HepG2 (cell line): ENCODE results near the gene THRAP3. TPM values are rescaled to one million over a fixed set of nuclear protein-coding genes. Genes with fewer than 3 reads are reported as not detected.
A peak's percentile ranks its signal among the peaks of the same experiment; 100 is the strongest.

Experiments used
- ARNT2 ChIP-seq: sonication (generic); formaldehyde crosslinking; IDR thresholded peaks from 2 replicates; pipeline ENCODE4 v1.8.0; 2022; ENCODE audit warnings: mild to moderate bottlenecking, low read depth, missing genetic modification reagents, moderate library complexity
- BCL3 ChIP-seq: sonication (generic); formaldehyde crosslinking; IDR thresholded peaks from 2 replicates; pipeline ENCODE4 v1.5.1; 2020; ENCODE audit warnings: mild to moderate bottlenecking, missing genetic modification reagents, moderate library complexity
- CAMTA2 ChIP-seq: sonication (generic); formaldehyde crosslinking; IDR thresholded peaks from 2 replicates; pipeline ENCODE4 v1.4.0; 2020; ENCODE audit warnings: mild to moderate bottlenecking, missing genetic modification reagents, borderline replicate concordance
- CCDC6 ChIP-seq: sonication (generic); formaldehyde crosslinking; IDR thresholded peaks from 2 replicates; pipeline ENCODE4 v1.8.1; 2022; ENCODE audit warnings: mild to moderate bottlenecking, missing genetic modification reagents, moderate library complexity
- ELF1 ChIP-seq: sonication (generic); formaldehyde crosslinking; IDR thresholded peaks from 2 replicates; pipeline ENCODE4 v1.4.0; 2020; ENCODE audit warnings: missing genetic modification reagents
- HOXA3 ChIP-seq: sonication (generic); formaldehyde crosslinking; IDR thresholded peaks from 2 replicates; pipeline ENCODE4 v1.5.0; 2020; ENCODE audit warnings: missing genetic modification reagents
- MAX ChIP-seq: IDR thresholded peaks from 2 replicates; pipeline ENCODE4 v1.6.1; 2012; ENCODE audit warnings: inconsistent platforms
- MTA1 ChIP-seq: sonication (generic); formaldehyde crosslinking; IDR thresholded peaks from 2 replicates; pipeline ENCODE4 v1.4.0; 2020; ENCODE audit warnings: missing genetic modification reagents, mild to moderate bottlenecking, borderline replicate concordance
- MXI1 ChIP-seq: IDR thresholded peaks from 3 replicates; pipeline ENCODE4 v1.6.1; 2012; ENCODE audit warnings: low read depth, low read length, inconsistent platforms, borderline replicate concordance
- NKX3-1 ChIP-seq: sonication (generic); formaldehyde crosslinking; IDR thresholded peaks from 2 replicates; pipeline ENCODE4 v1.5.0; 2020; ENCODE audit warnings: missing genetic modification reagents
- PRMT3 ChIP-seq: sonication (generic); formaldehyde crosslinking; IDR thresholded peaks from 2 replicates; pipeline ENCODE4 v1.8.1; 2022; ENCODE audit warnings: low read depth, mild to moderate bottlenecking, moderate library complexity, missing genetic modification reagents, borderline replicate concordance
- SAP130 ChIP-seq: IDR thresholded peaks from 2 replicates; pipeline ENCODE4 v1.6.1; 2016; ENCODE audit warnings: low read depth
- SNAI1 ChIP-seq: sonication (generic); formaldehyde crosslinking; IDR thresholded peaks from 2 replicates; pipeline ENCODE4 v1.5.0; 2020; ENCODE audit warnings: mild to moderate bottlenecking, missing genetic modification reagents, borderline replicate concordance
- TARDBP ChIP-seq: sonication (generic); formaldehyde crosslinking; IDR thresholded peaks from 2 replicates; pipeline ENCODE4 v1.8.0; 2022; ENCODE audit warnings: mild to moderate bottlenecking, missing genetic modification reagents
- TCF7L2 ChIP-seq: IDR thresholded peaks from 2 replicates; pipeline ENCODE4 v1.6.1; 2011; ENCODE audit warnings: mild to moderate bottlenecking, low read depth, low read length, moderate library complexity
- ZBTB49 ChIP-seq: sonication (generic); formaldehyde crosslinking; IDR thresholded peaks from 2 replicates; pipeline ENCODE4 v1.4.0; 2020; ENCODE audit warnings: missing genetic modification reagents, borderline replicate concordance
- ZFX ChIP-seq: sonication (generic); formaldehyde crosslinking; IDR thresholded peaks from 2 replicates; pipeline ENCODE4 v1.4.0; 2020; ENCODE audit warnings: mild to moderate bottlenecking, low read depth, missing genetic modification reagents, moderate library complexity
- ZFY ChIP-seq: sonication (generic); formaldehyde crosslinking; IDR thresholded peaks from 2 replicates; pipeline ENCODE4 v1.4.0; 2020; ENCODE audit warnings: missing genetic modification reagents
- ZKSCAN8 ChIP-seq: IDR thresholded peaks from 2 replicates; pipeline ENCODE4 v1.6.1; 2016; ENCODE audit warnings: borderline replicate concordance, missing genetic modification reagents, missing compliant biosample characterization
- ZNF143 ChIP-seq: sonication (generic); formaldehyde crosslinking; IDR thresholded peaks from 2 replicates; pipeline ENCODE4 v1.4.0; 2020; ENCODE audit warnings: missing genetic modification reagents
- ZNF691 ChIP-seq: sonication (generic); formaldehyde crosslinking; IDR thresholded peaks from 2 replicates; pipeline ENCODE4 v1.4.0; 2020; ENCODE audit warnings: missing genetic modification reagents, low read depth, mild to moderate bottlenecking, borderline replicate concordance
- polyA plus RNA-seq, 8 experiments: library from polyadenylated mRNA; depleted of rRNA in 3 of 8; stranded (reverse) in 7 of 8; unstranded in 1 of 8; fragments of >200 nt; fragmentation: Illumina TruSeq in 4 of 8; extraction: Trizol in 4 of 8; gene quantifications; 2 replicates each; pipeline versions ENCODE4 v1.2.1 to v1.2.3, GENCODE V29; 2011 to 2016; ENCODE audit warnings: low read depth in 4 of 8, missing spikeins in 1 of 8, mixed read lengths in 1 of 8; ENCODE audit not compliant: insufficient read depth in 1 of 8
- total RNA-seq, 5 experiments: library from RNA; depleted of rRNA; stranded (reverse); fragments of >200 nt; fragmentation: Illumina TruSeq; extraction: Trizol; gene quantifications; 2 replicates each; pipeline ENCODE4 v1.2.3, GENCODE V29; 2016; ENCODE audit warnings: low read depth in 1 of 5

Gene THRAP3
- total and polyA plus RNA-seq, 2 of the 13 experiments (the other 11 are each of a cell fraction or from before 2014, with no cell fraction given) = 45.0 to 92.6 TPM

GRCh38 chr1:36224537-36225282 is 467 bp downstream of the THRAP3 start (continued):
- TF ChIP-seq BCL3 (0 out of 2 replicates have a peak, but pooled peaks have one; percentile 7), ZNF691 (CRISPR knock-in tag) (0 out of 2 replicates have a peak, but pooled peaks have one; percentile 26), TARDBP (CRISPR knock-in tag) (peak; percentile 53), ELF1 (peak; percentile 38; the same call in 1 of the 2 replicates), ZFX (CRISPR knock-in tag) (peak; percentile 86), ZFY (peak; percentile 86), CAMTA2 (CRISPR knock-in tag) (peak; percentile 73; the same call in 1 of the 2 replicates), ZNF143 (0 out of 2 replicates have a peak, but pooled peaks have one; percentile 35), ZKSCAN8 (CRISPR knock-in tag) (0 out of 2 replicates have a peak, but pooled peaks have one; percentile 4), SNAI1 (peak; percentile 92), MTA1 (CRISPR knock-in tag) (peak; percentile 6; the same call in 1 of the 2 replicates), SAP130 (CRISPR knock-in tag) (peak; percentile 66), ZBTB49 (CRISPR knock-in tag) (no peak), NKX3-1 (CRISPR knock-in tag) (0 out of 2 replicates have a peak, but pooled peaks have one; percentile 39), MAX (peak; percentile 56; the same call in 1 of the 2 replicates), HOXA3 (CRISPR knock-in tag) (no peak), MXI1 (peak; percentile 57; the same call in 1 of the 3 replicates), CCDC6 (no peak), PRMT3 (0 out of 2 replicates have a peak, but pooled peaks have one; percentile 30), ARNT2 (CRISPR knock-in tag) (no peak), TCF7L2 (no peak)
